Suprapubic skin (tissue), 4 donors: Measurements from ENCODE around the gene TXLNG. TPM values are rescaled to one million over a fixed set of nuclear protein-coding genes. Genes with fewer than 3 reads are reported as not detected.

Experiments used
- DNase-seq, 2 donors: peaks; one replicate each; pipeline ENCODE4 v3.0.0-alpha.2; 2019; ENCODE audit warnings: low spot score in 2 of 2
- H3K27ac ChIP-seq: fragments of 200-600 bp; sonication (generic); one replicate; pipeline ENCODE4 v1.5.1; 2019
- H3K27me3 ChIP-seq: fragments of 200-600 bp; sonication (generic); one replicate; pipeline ENCODE4 v1.5.1; 2019
- H3K36me3 ChIP-seq: fragments of 200-600 bp; sonication (generic); one replicate; pipeline ENCODE4 v1.5.1; 2019
- H3K4me1 ChIP-seq: fragments of 200-600 bp; sonication (generic); one replicate; pipeline ENCODE4 v1.5.1; 2019
- H3K4me3 ChIP-seq: fragments of 200-600 bp; sonication (generic); one replicate; pipeline ENCODE4 v1.5.1; 2019; ENCODE audit warnings: mild to moderate bottlenecking
- H3K9me3 ChIP-seq: fragments of 200-600 bp; sonication (generic); one replicate; pipeline ENCODE4 v1.5.1; 2019
- CTCF ChIP-seq, 2 donors: fragments of 200-600 bp in 1 of 2; fragments of 450-650 bp in 1 of 2; sonication (generic) in 1 of 2; IDR thresholded peaks; one replicate each; pipeline ENCODE4 v1.5.1; 2016 to 2019; ENCODE audit warnings: antibody characterized with exemption in 2 of 2, mild to moderate bottlenecking in 1 of 2, moderate library complexity in 1 of 2
- EP300 ChIP-seq: sonication (generic); formaldehyde crosslinking; IDR thresholded peaks from one replicate; pipeline ENCODE4 v1.6.1; 2017; ENCODE audit warnings: antibody characterized with exemption
- POLR2A ChIP-seq, 2 donors: fragments of 450-650 bp; IDR thresholded peaks; one replicate each; pipeline ENCODE4 v1.6.1; 2017; ENCODE audit warnings: antibody characterized with exemption in 2 of 2, mild to moderate bottlenecking in 2 of 2, moderate library complexity in 2 of 2
- POLR2AphosphoS5 ChIP-seq, 3 donors: sonication (generic); formaldehyde crosslinking; IDR thresholded peaks; one replicate each; pipeline ENCODE4 v1.6.1; 2017; ENCODE audit warnings: antibody characterized with exemption in 3 of 3
- WGBS: methylation state at CpG from one replicate; pipeline ENCODE4 v1.1.5; 2018; 5-methylcytosine and 5-hydroxymethylcytosine counted together
- total RNA-seq, 4 donors: library from RNA; depleted of rRNA; stranded (reverse); fragments of >200 nt; gene quantifications; one replicate each; pipeline ENCODE4 v1.1.0, GENCODE V29; 2016

TXLNG gene
- total RNA-seq, 4 donors from 2014 or later: 8.6 to 15.5 (median 14.5) TPM

- peaks cover 13% of the 10 kb centered on the region for H3K36me3 ChIP-seq
- H3K9me3 ChIP-seq: no peaks in the 10 kb centered on the region
- no peak for DNase-seq
- no peak overlapping the region for H3K27ac ChIP-seq
- peaks cover 6% of the 10 kb centered on the region for H3K4me1 ChIP-seq
- WGBS: 76% methylated on average over 6 of the region's 6 CpGs
- no peak for TF ChIP-seq POLR2AphosphoS5 (IDR thresholded peaks at IDR 0.05)
- TF ChIP-seq CTCF (IDR thresholded peaks at IDR 0.05): no peak
- TF ChIP-seq EP300: no peak
- no peak for TF ChIP-seq POLR2A (IDR thresholded peaks at IDR 0.05)
- H3K4me3 ChIP-seq: no peak overlapping the region
- H3K27me3 ChIP-seq: no peaks in the 10 kb centered on the region
Measured at GRCh38 chrX:16828124-16828908, 42.0 kb downstream of the TXLNG start.

GRCh38 chrX:16832301-16832700, 46.0 kb downstream of the TXLNG start:
- Histone ChIP-seq H3K4me3 (no peak overlapping the region), H3K27me3 (no peaks in the 10 kb centered on the region), H3K9me3 (no peaks in the 10 kb centered on the region), H3K36me3 (peaks cover 18% of the 10 kb centered on the region), H3K4me1 (peaks cover 6% of the 10 kb centered on the region), H3K27ac (no peak overlapping the region)
- TF ChIP-seq EP300 (no peak), POLR2AphosphoS5 (IDR thresholded peaks at IDR 0.05) (no peak), CTCF (IDR thresholded peaks at IDR 0.05) (no peak), POLR2A (IDR thresholded peaks at IDR 0.05) (no peak)
- 87% methylated on average over 5 of the region's 5 CpGs for WGBS
- DNase-seq: no peak

GRCh38 chrX:16834806-16835205, 48.5 kb downstream of the TXLNG start:
- DNase-seq: no peak
- Histone ChIP-seq H3K4me1 (no peaks in the 10 kb centered on the region), H3K9me3 (no peaks in the 10 kb centered on the region), H3K36me3 (peaks cover 23% of the 10 kb centered on the region), H3K4me3 (no peak overlapping the region), H3K27ac (no peak overlapping the region), H3K27me3 (no peaks in the 10 kb centered on the region)
- no peak for TF ChIP-seq POLR2AphosphoS5 (IDR thresholded peaks at IDR 0.05)
- TF ChIP-seq CTCF (IDR thresholded peaks at IDR 0.05): no peak
- TF ChIP-seq POLR2A (IDR thresholded peaks at IDR 0.05): no peak
- no peak for TF ChIP-seq EP300
- WGBS: 97% methylated on average over 6 of the region's 6 CpGs

- Histone ChIP-seq H3K27me3 (no peaks in the 10 kb centered on the region), H3K4me1 (no peaks in the 10 kb centered on the region), H3K9me3 (no peaks in the 10 kb centered on the region), H3K4me3 (no peak overlapping the region), H3K27ac (no peak overlapping the region), H3K36me3 (peaks cover 23% of the 10 kb centered on the region)
- no peak for DNase-seq
- no peak for TF ChIP-seq EP300
- no peak for TF ChIP-seq POLR2A (IDR thresholded peaks at IDR 0.05)
- no peak for TF ChIP-seq CTCF (IDR thresholded peaks at IDR 0.05)
- TF ChIP-seq POLR2AphosphoS5 (IDR thresholded peaks at IDR 0.05): no peak
- WGBS: 80% methylated on average over 9 of the region's 9 CpGs
Measured at GRCh38 chrX:16836371-16836770, 50.1 kb downstream of the TXLNG start.

- 76% methylated on average over 10 of the region's 11 CpGs for WGBS
- Histone ChIP-seq H3K36me3 (peaks cover 10% of the 10 kb centered on the region), H3K9me3 (no peaks in the 10 kb centered on the region), H3K27me3 (no peaks in the 10 kb centered on the region), H3K4me3 (no peak overlapping the region), H3K27ac (no peak overlapping the region), H3K4me1 (peaks cover 3% of the 10 kb centered on the region)
- TF ChIP-seq POLR2AphosphoS5 (IDR thresholded peaks at IDR 0.05) (no peak), EP300 (no peak), POLR2A (IDR thresholded peaks at IDR 0.05) (no peak), CTCF (IDR thresholded peaks at IDR 0.05) (no peak)
- DNase-seq: no peak
Measured at GRCh38 chrX:16838202-16839066, 52.2 kb downstream of the TXLNG start.
